DND-41 (cell line): ENCODE results near the gene CATSPERD.

Experiments
- CTCF ChIP-seq: IDR thresholded peaks from 2 replicates; pipeline ENCODE4 v1.5.1; 2012; ENCODE audit warnings: borderline replicate concordance, low read length, moderate library complexity, mild to moderate bottlenecking; ENCODE audit not compliant: poor library complexity, severe bottlenecking; ENCODE audit errors: extremely low read depth
- EZH2 ChIP-seq: IDR thresholded peaks from 3 replicates; pipeline ENCODE4 v1.6.1; 2012; ENCODE audit warnings: borderline replicate concordance, low read depth, mild to moderate bottlenecking, moderate library complexity, low read length, inconsistent platforms; ENCODE audit not compliant: severe bottlenecking

- no peak for TF ChIP-seq CTCF
- no peak for TF ChIP-seq EZH2
Measured at GRCh38 chr19:5798244-5798643, 77.8 kb downstream of the CATSPERD start.
